K562 (cell line): ENCODE measurements around the gene HOGA1. TPM values are rescaled to one million over a fixed set of nuclear protein-coding genes. Genes with fewer than 3 reads are reported as not detected.
A peak's percentile ranks its signal among the peaks of the same experiment; 100 is the strongest.
"Not testable (repeated sequence)": the region's sequence is repeated elsewhere in the genome, so short reads cannot be mapped to it uniquely, and the experiment has no call there.

Experiments used
- ATAC-seq: fragments of 200-7000 bp; cut with Tn5 transposase; 3 replicates; pipeline ENCODE4 v1.9.1; 2020; ENCODE audit warnings: moderate library complexity
- BruUV-seq: library from RNA; stranded (reverse); fragments of 400-500 nt; replicated peaks from 2 replicates; lab custom pipeline; 2021; lab: Mats Ljungman, UMichigan
- CTCF ChIA-PET: fragments of 300-600 bp; formaldehyde crosslinking; extraction: SDS; loops from one replicate; lab custom pipeline; 2021; ENCODE audit warnings: low intra/inter-chr PET ratio; lab: Yijun Ruan, JAX
- POLR2A ChIA-PET: fragments of 300-600, 350-650 bp; sonication (Branson Sonifier 250); formaldehyde crosslinking; extraction: SDS; loops from one replicate; lab custom pipeline; 2021; ENCODE audit warnings: antibody characterized with exemption, inconsistent platforms; lab: Yijun Ruan, JAX
- DNase-seq, 4 experiments: peaks; one replicate each; pipeline versions ENCODE4 v3.0.0 to v3.0.0-alpha.2; 2011 to 2018; ENCODE audit warnings: low spot score in 3 of 4, mixed read lengths in 3 of 4; ENCODE audit errors: extremely low read depth in 1 of 4
- FAIRE-seq: peaks from 2 replicates; lab custom pipeline; 2011; peaks lifted over from hg19 to GRCh38; lab: Jason Lieb, UNC
- H2AFZ ChIP-seq: 2 replicates; pipeline ENCODE4 v1.6.0; 2011; ENCODE audit warnings: low read depth, low read length, control low read depth, inconsistent platforms
- H3K27ac ChIP-seq: fragments of 200-600 bp; 3 replicates; pipeline ENCODE4 v1.8.0; 2011; ENCODE audit warnings: low read depth, mild to moderate bottlenecking, control low read depth, inconsistent platforms, low read length, moderate library complexity, mixed read lengths; ENCODE audit errors: extremely low read depth
- H3K27me3 ChIP-seq, 2 experiments: fragments of 300-600 bp in 1 of 2; 2 replicates in 1 of 2; 3 replicates in 1 of 2; pipeline versions ENCODE4 v1.6.0 to v1.8.0; 2011; ENCODE audit warnings: inconsistent platforms in 2 of 2, low read length in 2 of 2, mild to moderate bottlenecking in 1 of 2, mixed read lengths in 1 of 2, moderate library complexity in 1 of 2; ENCODE audit not compliant: control insufficient read depth in 2 of 2, insufficient read depth in 2 of 2
- H3K36me3 ChIP-seq: fragments of 300-600 bp; 3 replicates; pipeline ENCODE4 v1.8.0; 2011; ENCODE audit warnings: mild to moderate bottlenecking, low read length, inconsistent platforms; ENCODE audit not compliant: control insufficient read depth, insufficient read depth
- H3K4me1 ChIP-seq, 2 experiments: fragments of 200-600 bp in 1 of 2; replicated peaks in 1 of 2; 2 replicates in 1 of 2; 3 replicates in 1 of 2; pipeline versions ENCODE4 v1.5.1 to v1.8.0; 2011; ENCODE audit warnings: inconsistent platforms in 2 of 2, low read length in 2 of 2, mild to moderate bottlenecking in 1 of 2, mixed read lengths in 1 of 2, moderate library complexity in 1 of 2; ENCODE audit not compliant: control insufficient read depth in 2 of 2, insufficient read depth in 2 of 2
- H3K4me2 ChIP-seq: 2 replicates; pipeline ENCODE4 v1.6.1; 2011; ENCODE audit warnings: low read length, control low read depth, inconsistent platforms, mixed read lengths; ENCODE audit not compliant: insufficient read depth
- H3K4me3 ChIP-seq: fragments of 200-600 bp; sonication (generic), shearing (Covaris generic); 2 replicates; pipeline ENCODE4 v1.5.1; 2016; ENCODE audit warnings: control low read depth, inconsistent platforms
- H3K79me2 ChIP-seq: fragments of 200-600 bp; 3 replicates; pipeline ENCODE4 v1.8.0; 2011; ENCODE audit warnings: low read length, inconsistent platforms; ENCODE audit not compliant: control insufficient read depth, insufficient read depth
- H3K9ac ChIP-seq, 2 experiments: 2 replicates each; pipeline versions ENCODE4 v1.6.0 to v1.6.1; 2011; ENCODE audit warnings: low read depth in 2 of 2, low read length in 2 of 2, control low read depth in 1 of 2, inconsistent platforms in 1 of 2, mild to moderate bottlenecking in 1 of 2, mixed read lengths in 1 of 2; ENCODE audit not compliant: insufficient read depth in 1 of 2
- H3K9me1 ChIP-seq: one replicate; pipeline ENCODE4 v1.6.0; 2011; ENCODE audit warnings: inconsistent platforms, mild to moderate bottlenecking, low read length, moderate library complexity; ENCODE audit not compliant: control insufficient read depth, insufficient read depth
- H3K9me3 ChIP-seq: replicated peaks from 2 replicates; pipeline ENCODE4 v1.5.1; 2011; ENCODE audit warnings: low read depth, low read length, inconsistent platforms; ENCODE audit not compliant: control insufficient read depth, insufficient read depth
- H4K20me1 ChIP-seq: replicated peaks from 2 replicates; pipeline ENCODE4 v1.6.1; 2011; ENCODE audit warnings: low read length, inconsistent platforms, mixed read lengths; ENCODE audit not compliant: control insufficient read depth, insufficient read depth
- CREM ChIP-seq: IDR thresholded peaks from 2 replicates; pipeline ENCODE4 v1.6.1; 2014; ENCODE audit warnings: antibody characterized with exemption, low read depth
- MED1 ChIP-seq: sonication (generic); formaldehyde crosslinking; IDR thresholded peaks from 2 replicates; pipeline ENCODE4 v1.8.1; 2023; ENCODE audit warnings: missing genetic modification reagents, borderline replicate concordance
- OTX1 ChIP-seq: fragments of 450-650 bp; formaldehyde crosslinking; IDR thresholded peaks from 2 replicates; pipeline ENCODE4 v1.4.0; 2022; ENCODE audit warnings: mild to moderate bottlenecking
- PML ChIP-seq: IDR thresholded peaks from 2 replicates; pipeline ENCODE4 v1.6.1; 2012; ENCODE audit warnings: low read length, inconsistent platforms
- SIN3A ChIP-seq, 2 experiments: fragments of 150-350 bp in 1 of 2; IDR thresholded peaks; 2 replicates each; pipeline ENCODE4 v1.6.1; 2011 to 2016; ENCODE audit warnings: borderline replicate concordance in 2 of 2, low read depth in 2 of 2, low read length in 2 of 2, mild to moderate bottlenecking in 2 of 2, moderate library complexity in 2 of 2; ENCODE audit not compliant: control insufficient read depth in 1 of 2
- ZNF134 ChIP-seq: fragments of 250-450 bp; sonication (Bioruptor Pico); conservative IDR thresholded peaks from 2 replicates; pipeline ENCODE4 v1.4.0; 2020
- WGBS: fragments of 100-300 bp; shearing (Covaris generic); methylation state at CpG from one replicate; pipeline ENCODE4 v1.1.6; 2016; ENCODE audit warnings: low coverage, mixed read lengths; ENCODE audit not compliant: insufficient coverage; ENCODE audit errors: missing lambda C conversion rate; 5-methylcytosine and 5-hydroxymethylcytosine counted together
- in situ Hi-C: fragments of 300-500 bp; cut with MboI; formaldehyde crosslinking; loops from 4 replicates; pipeline ENCODE4 v1.15.0; 2018; ENCODE audit warnings: inconsistent platforms, mixed read lengths
- intact Hi-C: fragments of 100-400 bp; cut with micrococcal nuclease; formaldehyde crosslinking; loops from 2 replicates; pipeline ENCODE4 v1.14.2; 2022
- polyA plus RNA-seq, 8 experiments: library from polyadenylated mRNA; depleted of rRNA in 4 of 8; stranded (reverse) in 5 of 8; unstranded in 3 of 8; fragments of >200 nt; fragmentation: Nextera tagmentation in 2 of 8; fragmentation: Illumina TruSeq in 1 of 8; extraction: Ambion mirVana in 2 of 8; extraction: Trizol in 1 of 8; gene quantifications; 2 replicates each; pipeline versions ENCODE4 v1.2.1 to v1.2.3, GENCODE V29; 2011 to 2014; ENCODE audit warnings: inconsistent platforms in 1 of 8, missing spikeins in 1 of 8
- total RNA-seq, 7 experiments: library from RNA; depleted of rRNA in 6 of 7; stranded (reverse); fragments of >200 nt in 6 of 7; fragmentation: Illumina TruSeq in 2 of 7; extraction: Trizol in 2 of 7; gene quantifications; 2 replicates each; pipeline versions ENCODE4 v1.2.1 to v1.2.3, GENCODE V29; 2011 to 2021; ENCODE audit warnings: low replicate concordance in 1 of 7
- TF ChIP-seq, protein P1 (sequence below), 3 experiments: IDR thresholded peaks in 2 of 3; conservative IDR thresholded peaks in 1 of 3; 2 replicates each; pipeline ENCODE4 v1.5.1; 2011 to 2012; ENCODE audit warnings: low read length in 3 of 3, mild to moderate bottlenecking in 3 of 3, control low read depth in 2 of 3, improper control_type of control experiment in 1 of 3, inconsistent platforms in 1 of 3, low read depth in 1 of 3, mixed read lengths in 1 of 3, moderate library complexity in 1 of 3; ENCODE audit not compliant: insufficient read depth in 2 of 3
- TF ChIP-seq, protein P2 (sequence below): sonication (generic); formaldehyde crosslinking; IDR thresholded peaks from 2 replicates; pipeline ENCODE4 v1.8.0; 2022; ENCODE audit warnings: missing genetic modification reagents, mild to moderate bottlenecking, borderline replicate concordance

HOGA1 gene
- total and polyA plus RNA-seq, 9 of the 15 experiments (the other 6 are each of a cell fraction or from before 2014, with no cell fraction given) = not detected

- TF ChIP-seq, protein P1, sequence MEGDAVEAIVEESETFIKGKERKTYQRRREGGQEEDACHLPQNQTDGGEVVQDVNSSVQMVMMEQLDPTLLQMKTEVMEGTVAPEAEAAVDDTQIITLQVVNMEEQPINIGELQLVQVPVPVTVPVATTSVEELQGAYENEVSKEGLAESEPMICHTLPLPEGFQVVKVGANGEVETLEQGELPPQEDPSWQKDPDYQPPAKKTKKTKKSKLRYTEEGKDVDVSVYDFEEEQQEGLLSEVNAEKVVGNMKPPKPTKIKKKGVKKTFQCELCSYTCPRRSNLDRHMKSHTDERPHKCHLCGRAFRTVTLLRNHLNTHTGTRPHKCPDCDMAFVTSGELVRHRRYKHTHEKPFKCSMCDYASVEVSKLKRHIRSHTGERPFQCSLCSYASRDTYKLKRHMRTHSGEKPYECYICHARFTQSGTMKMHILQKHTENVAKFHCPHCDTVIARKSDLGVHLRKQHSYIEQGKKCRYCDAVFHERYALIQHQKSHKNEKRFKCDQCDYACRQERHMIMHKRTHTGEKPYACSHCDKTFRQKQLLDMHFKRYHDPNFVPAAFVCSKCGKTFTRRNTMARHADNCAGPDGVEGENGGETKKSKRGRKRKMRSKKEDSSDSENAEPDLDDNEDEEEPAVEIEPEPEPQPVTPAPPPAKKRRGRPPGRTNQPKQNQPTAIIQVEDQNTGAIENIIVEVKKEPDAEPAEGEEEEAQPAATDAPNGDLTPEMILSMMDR (IDR thresholded peaks at IDR 0.05 in 2 of 3, conservative IDR thresholded peaks at IDR 0.05 in 1 of 3; ENCODE audit: insufficient read depth in 2 of 3, low read depth in 1 of 3, low read length in 3 of 3) = peak; percentile 75 to 81 (median 80)
- TF ChIP-seq PML (no peak), SIN3A (IDR thresholded peaks at IDR 0.05; ENCODE audit: borderline replicate concordance in 2 of 2, control insufficient read depth in 1 of 2, low read depth in 2 of 2, low read length in 2 of 2) (no peak), OTX1 (no peak), ZNF134 (CRISPR knock-in tag) (no peak), MED1 (CRISPR knock-in tag) (no peak), CREM (peak; percentile 38)
- TF ChIP-seq, protein P2, sequence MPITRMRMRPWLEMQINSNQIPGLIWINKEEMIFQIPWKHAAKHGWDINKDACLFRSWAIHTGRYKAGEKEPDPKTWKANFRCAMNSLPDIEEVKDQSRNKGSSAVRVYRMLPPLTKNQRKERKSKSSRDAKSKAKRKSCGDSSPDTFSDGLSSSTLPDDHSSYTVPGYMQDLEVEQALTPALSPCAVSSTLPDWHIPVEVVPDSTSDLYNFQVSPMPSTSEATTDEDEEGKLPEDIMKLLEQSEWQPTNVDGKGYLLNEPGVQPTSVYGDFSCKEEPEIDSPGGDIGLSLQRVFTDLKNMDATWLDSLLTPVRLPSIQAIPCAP (CRISPR knock-in tag) = no peak
- TF ChIP-seq, all 486 proteins: peak for 9
These were observed 30.6 kb upstream of the HOGA1 start (continued) for GRCh38 chr10:97553575-97554031.

DNA sequence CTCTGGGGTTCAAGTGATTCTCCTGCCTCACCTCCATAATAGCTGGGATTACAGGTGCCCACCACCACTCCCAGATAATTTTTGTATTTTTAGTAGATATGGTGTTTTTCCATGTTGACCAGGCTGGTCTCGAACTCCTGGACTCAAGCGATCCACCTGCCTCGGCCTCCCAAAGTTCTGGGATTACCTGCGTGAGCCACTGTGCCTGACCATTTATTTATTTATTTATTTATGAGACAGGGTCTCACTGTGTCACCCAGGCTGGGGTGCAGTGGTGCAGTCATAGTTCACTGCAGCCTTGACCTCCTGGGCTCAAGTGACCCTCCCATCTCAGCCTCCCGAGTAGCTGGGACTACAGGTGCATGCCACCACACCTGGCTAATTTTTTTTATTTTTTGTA lies 29.9 kb upstream of the HOGA1 start:
- H3K9me1 ChIP-seq, POLR2A ChIA-PET, H3K9ac ChIP-seq, FAIRE-seq, H2AFZ ChIP-seq, DNase-seq, H3K4me2 ChIP-seq, H3K4me3 ChIP-seq, H3K27me3 ChIP-seq, BruUV-seq, H3K4me1 ChIP-seq, H3K9me3 ChIP-seq, H3K79me2 ChIP-seq, ATAC-seq, H3K27ac ChIP-seq, H4K20me1 ChIP-seq, in situ Hi-C loops, H3K36me3 ChIP-seq: not testable (repeated sequence)
- CTCF ChIA-PET = interaction anchor here (1.0 to 2.2 kb wide), 2 partner anchors 19 to 147 kb away, joined by 4 to 10 read pairs; no protein-coding TSS in a partner anchor
- 81% methylated on average over 4 of the region's 5 CpGs for WGBS
- intact Hi-C loops = loop anchor here (5.0 kb wide), 2 partner anchors 92 to 147 kb away; no protein-coding TSS in a partner anchor

DNA sequence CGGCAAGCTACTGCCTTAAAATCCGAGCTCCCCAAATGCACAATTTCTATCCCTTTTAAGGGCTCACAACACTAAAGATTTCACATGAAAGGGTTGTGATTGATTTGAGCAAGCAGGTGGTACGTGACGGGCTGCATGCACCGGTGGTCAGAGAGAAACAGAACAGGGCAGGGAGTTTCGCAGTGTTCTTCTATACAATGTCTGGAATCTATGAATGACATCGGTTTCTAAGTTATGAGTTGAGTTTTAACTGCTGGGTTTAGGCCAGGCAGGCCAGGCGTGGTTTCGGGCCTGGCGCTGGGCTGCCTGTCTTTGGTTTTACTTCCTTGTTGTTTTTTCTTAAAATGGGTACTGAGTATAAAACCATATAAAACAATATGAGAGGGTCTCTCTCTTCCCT lies 28.6 kb upstream of the HOGA1 start:
- WGBS = 19% methylated on average over 4 of the region's 10 CpGs
- BruUV-seq, H3K79me2 ChIP-seq, H3K27me3 ChIP-seq, H4K20me1 ChIP-seq, H3K4me2 ChIP-seq, H3K4me1 ChIP-seq, DNase-seq, H3K36me3 ChIP-seq, POLR2A ChIA-PET, H3K9me3 ChIP-seq, H2AFZ ChIP-seq, H3K9ac ChIP-seq, FAIRE-seq, H3K4me3 ChIP-seq, CTCF ChIA-PET, in situ Hi-C loops, H3K9me1 ChIP-seq, H3K27ac ChIP-seq, ATAC-seq, intact Hi-C loops: not testable (repeated sequence)
